Endothelial cell of umbilical vein (primary cell): ENCODE results near the gene ZBED4.

ENCODE experiments used
- CTCF ChIP-seq, 2 donors: IDR thresholded peaks; 1 replicate in 1 of 2; 2 replicates in 1 of 2; pipeline ENCODE4 v1.5.1; 2011; ENCODE audit warnings: low read length in 2 of 2, mild to moderate bottlenecking in 2 of 2, moderate library complexity in 2 of 2, control low read depth in 1 of 2, inconsistent platforms in 1 of 2, low read depth in 1 of 2; ENCODE audit not compliant: insufficient read depth in 1 of 2; ENCODE audit errors: extremely low read depth in 1 of 2
- JUN ChIP-seq: IDR thresholded peaks from 2 replicates; pipeline ENCODE4 v1.6.1; 2011; ENCODE audit warnings: borderline replicate concordance, low read depth; ENCODE audit not compliant: insufficient read length, insufficient read depth
- POLR2A ChIP-seq: IDR thresholded peaks from 2 replicates; pipeline ENCODE4 v1.6.1; 2012; ENCODE audit warnings: low read depth, mild to moderate bottlenecking, control low read depth, low read length
- POLR2AphosphoS5 ChIP-seq: IDR thresholded peaks from 2 replicates; pipeline ENCODE4 v1.6.1; 2012; ENCODE audit warnings: low read depth, mild to moderate bottlenecking, control low read depth, low read length, moderate library complexity; ENCODE audit not compliant: insufficient read depth

DNA sequence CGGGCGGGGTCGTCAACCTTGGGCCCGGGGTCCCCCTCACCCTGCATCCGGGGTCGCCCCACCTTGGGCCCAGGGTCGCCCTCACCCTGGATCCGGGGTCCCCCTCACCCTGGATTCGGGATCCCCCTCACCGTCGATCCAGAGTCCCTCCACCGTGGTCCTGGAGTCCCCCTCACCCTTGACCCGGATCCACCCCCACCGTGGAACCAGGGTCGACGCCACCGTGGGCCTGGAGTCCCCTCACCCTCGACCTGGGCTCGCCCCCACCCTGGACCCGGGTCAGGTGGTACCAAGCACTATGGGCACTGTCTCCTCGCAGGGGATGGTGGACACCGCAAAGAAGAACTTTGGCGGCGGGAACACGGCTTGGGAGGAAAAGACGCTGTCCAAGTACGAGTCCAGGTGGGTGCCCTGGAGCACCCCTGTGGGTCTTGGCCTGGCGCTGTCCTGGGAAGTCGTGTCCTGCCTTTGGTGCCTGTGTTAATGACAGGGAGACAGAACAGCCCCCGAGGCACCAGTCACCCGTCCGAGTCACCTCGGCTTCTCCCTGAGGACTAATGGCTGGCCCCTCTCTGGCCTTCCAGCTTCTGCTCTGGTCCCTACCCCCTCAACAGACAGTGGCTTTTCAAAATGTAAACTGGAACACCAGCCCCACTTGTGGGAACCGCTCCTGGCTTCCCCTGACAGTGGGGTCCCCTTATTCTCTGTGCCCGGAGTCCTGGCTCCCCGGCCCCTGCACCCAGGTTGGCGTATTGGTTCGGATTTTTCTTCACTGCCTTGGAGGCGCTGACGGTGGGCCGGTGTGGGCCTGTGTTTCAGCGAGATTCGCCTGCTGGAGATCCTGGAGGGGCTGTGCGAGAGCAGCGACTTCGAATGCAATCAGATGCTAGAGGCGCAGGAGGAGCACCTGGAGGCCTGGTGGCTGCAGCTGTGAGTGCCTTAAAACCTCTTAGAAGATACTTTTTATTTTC lies 65.6 kb downstream of the ZBED4 start:
- TF ChIP-seq POLR2AphosphoS5 (no peak), CTCF (IDR thresholded peaks at IDR 0.05; ENCODE audit: extremely low read depth in 1 of 2, insufficient read depth in 1 of 2, low read depth in 1 of 2, low read length in 2 of 2) (no peak), JUN (no peak), POLR2A (no peak)
